K562 (cell line): ENCODE measurements around the gene MRGPRD. TPM values are rescaled to one million over a fixed set of nuclear protein-coding genes. Genes with fewer than 3 reads are reported as not detected.

Experiments
- ATAC-seq: fragments of 200-7000 bp; cut with Tn5 transposase; 3 replicates; pipeline ENCODE4 v1.9.1; 2020; ENCODE audit warnings: moderate library complexity
- BruUV-seq: library from RNA; stranded (reverse); fragments of 400-500 nt; replicated peaks from 2 replicates; lab custom pipeline; 2021; lab: Mats Ljungman, UMichigan
- CTCF ChIA-PET: fragments of 300-600 bp; formaldehyde crosslinking; extraction: SDS; loops from one replicate; lab custom pipeline; 2021; ENCODE audit warnings: low intra/inter-chr PET ratio; lab: Yijun Ruan, JAX
- POLR2A ChIA-PET: fragments of 300-600, 350-650 bp; sonication (Branson Sonifier 250); formaldehyde crosslinking; extraction: SDS; loops from one replicate; lab custom pipeline; 2021; ENCODE audit warnings: antibody characterized with exemption, inconsistent platforms; lab: Yijun Ruan, JAX
- DNase-seq, 4 experiments: peaks; one replicate each; pipeline versions ENCODE4 v3.0.0 to v3.0.0-alpha.2; 2011 to 2018; ENCODE audit warnings: low spot score in 3 of 4, mixed read lengths in 3 of 4; ENCODE audit errors: extremely low read depth in 1 of 4
- FAIRE-seq: peaks from 2 replicates; lab custom pipeline; 2011; peaks lifted over from hg19 to GRCh38; lab: Jason Lieb, UNC
- H2AFZ ChIP-seq: 2 replicates; pipeline ENCODE4 v1.6.0; 2011; ENCODE audit warnings: low read depth, low read length, control low read depth, inconsistent platforms
- H3K27ac ChIP-seq: fragments of 200-600 bp; 3 replicates; pipeline ENCODE4 v1.8.0; 2011; ENCODE audit warnings: low read depth, mild to moderate bottlenecking, control low read depth, inconsistent platforms, low read length, moderate library complexity, mixed read lengths; ENCODE audit errors: extremely low read depth
- H3K27me3 ChIP-seq, 2 experiments: fragments of 300-600 bp in 1 of 2; 2 replicates in 1 of 2; 3 replicates in 1 of 2; pipeline versions ENCODE4 v1.6.0 to v1.8.0; 2011; ENCODE audit warnings: inconsistent platforms in 2 of 2, low read length in 2 of 2, mild to moderate bottlenecking in 1 of 2, mixed read lengths in 1 of 2, moderate library complexity in 1 of 2; ENCODE audit not compliant: control insufficient read depth in 2 of 2, insufficient read depth in 2 of 2
- H3K36me3 ChIP-seq: fragments of 300-600 bp; 3 replicates; pipeline ENCODE4 v1.8.0; 2011; ENCODE audit warnings: mild to moderate bottlenecking, low read length, inconsistent platforms; ENCODE audit not compliant: control insufficient read depth, insufficient read depth
- H3K4me1 ChIP-seq, 2 experiments: fragments of 200-600 bp in 1 of 2; replicated peaks in 1 of 2; 2 replicates in 1 of 2; 3 replicates in 1 of 2; pipeline versions ENCODE4 v1.5.1 to v1.8.0; 2011; ENCODE audit warnings: inconsistent platforms in 2 of 2, low read length in 2 of 2, mild to moderate bottlenecking in 1 of 2, mixed read lengths in 1 of 2, moderate library complexity in 1 of 2; ENCODE audit not compliant: control insufficient read depth in 2 of 2, insufficient read depth in 2 of 2
- H3K4me2 ChIP-seq: 2 replicates; pipeline ENCODE4 v1.6.1; 2011; ENCODE audit warnings: low read length, control low read depth, inconsistent platforms, mixed read lengths; ENCODE audit not compliant: insufficient read depth
- H3K4me3 ChIP-seq: fragments of 200-600 bp; sonication (generic), shearing (Covaris generic); 2 replicates; pipeline ENCODE4 v1.5.1; 2016; ENCODE audit warnings: control low read depth, inconsistent platforms
- H3K79me2 ChIP-seq: fragments of 200-600 bp; 3 replicates; pipeline ENCODE4 v1.8.0; 2011; ENCODE audit warnings: low read length, inconsistent platforms; ENCODE audit not compliant: control insufficient read depth, insufficient read depth
- H3K9ac ChIP-seq, 2 experiments: 2 replicates each; pipeline versions ENCODE4 v1.6.0 to v1.6.1; 2011; ENCODE audit warnings: low read depth in 2 of 2, low read length in 2 of 2, control low read depth in 1 of 2, inconsistent platforms in 1 of 2, mild to moderate bottlenecking in 1 of 2, mixed read lengths in 1 of 2; ENCODE audit not compliant: insufficient read depth in 1 of 2
- H3K9me1 ChIP-seq: one replicate; pipeline ENCODE4 v1.6.0; 2011; ENCODE audit warnings: inconsistent platforms, mild to moderate bottlenecking, low read length, moderate library complexity; ENCODE audit not compliant: control insufficient read depth, insufficient read depth
- H3K9me3 ChIP-seq: replicated peaks from 2 replicates; pipeline ENCODE4 v1.5.1; 2011; ENCODE audit warnings: low read depth, low read length, inconsistent platforms; ENCODE audit not compliant: control insufficient read depth, insufficient read depth
- H4K20me1 ChIP-seq: replicated peaks from 2 replicates; pipeline ENCODE4 v1.6.1; 2011; ENCODE audit warnings: low read length, inconsistent platforms, mixed read lengths; ENCODE audit not compliant: control insufficient read depth, insufficient read depth
- BCOR ChIP-seq: fragments of 450-650 bp; IDR thresholded peaks from 2 replicates; pipeline ENCODE4 v1.6.1; 2016
- CEBPB ChIP-seq: fragments of 450-650 bp; IDR thresholded peaks from 2 replicates; pipeline ENCODE4 v1.6.1; 2016; ENCODE audit warnings: missing genetic modification characterization, missing compliant biosample characterization
- CEBPG ChIP-seq, 3 experiments: fragments of 200-800 bp in 1 of 3; sonication (Bioruptor generic) in 1 of 3; sonication (generic) in 1 of 3; formaldehyde crosslinking in 1 of 3; IDR thresholded peaks in 2 of 3; conservative IDR thresholded peaks in 1 of 3; 2 replicates each; pipeline versions ENCODE4 v1.6.1 to v1.8.0; 2016 to 2022; ENCODE audit warnings: missing compliant biosample characterization in 2 of 3, missing genetic modification characterization in 2 of 3, mild to moderate bottlenecking in 1 of 3, missing genetic modification reagents in 1 of 3
- DIDO1 ChIP-seq: fragments of 450-650 bp; IDR thresholded peaks from 2 replicates; pipeline ENCODE4 v1.6.1; 2016; ENCODE audit warnings: low read depth, missing biosample characterization, missing genetic modification characterization
- HMG20A ChIP-seq: fragments of 450-650 bp; formaldehyde crosslinking; conservative IDR thresholded peaks from 2 replicates; pipeline ENCODE4 v1.4.0; 2020; ENCODE audit warnings: mild to moderate bottlenecking, mixed read lengths
- HNRNPL ChIP-seq: fragments of 200-400 bp; formaldehyde crosslinking; IDR thresholded peaks from 2 replicates; pipeline ENCODE4 v1.6.1; 2017; ENCODE audit warnings: low read depth, mild to moderate bottlenecking, low read length
- ZNF780A ChIP-seq: fragments of 250-450 bp; sonication (Bioruptor Pico); IDR thresholded peaks from 2 replicates; pipeline ENCODE4 v1.5.0; 2021; ENCODE audit warnings: mild to moderate bottlenecking
- WGBS: fragments of 100-300 bp; shearing (Covaris generic); methylation state at CpG from one replicate; pipeline ENCODE4 v1.1.6; 2016; ENCODE audit warnings: low coverage, mixed read lengths; ENCODE audit not compliant: insufficient coverage; ENCODE audit errors: missing lambda C conversion rate; 5-methylcytosine and 5-hydroxymethylcytosine counted together
- in situ Hi-C: fragments of 300-500 bp; cut with MboI; formaldehyde crosslinking; loops from 4 replicates; pipeline ENCODE4 v1.15.0; 2018; ENCODE audit warnings: inconsistent platforms, mixed read lengths
- intact Hi-C: fragments of 100-400 bp; cut with micrococcal nuclease; formaldehyde crosslinking; loops from 2 replicates; pipeline ENCODE4 v1.14.2; 2022
- polyA plus RNA-seq, 8 experiments: library from polyadenylated mRNA; depleted of rRNA in 4 of 8; stranded (reverse) in 5 of 8; unstranded in 3 of 8; fragments of >200 nt; fragmentation: Nextera tagmentation in 2 of 8; fragmentation: Illumina TruSeq in 1 of 8; extraction: Ambion mirVana in 2 of 8; extraction: Trizol in 1 of 8; gene quantifications; 2 replicates each; pipeline versions ENCODE4 v1.2.1 to v1.2.3, GENCODE V29; 2011 to 2014; ENCODE audit warnings: inconsistent platforms in 1 of 8, missing spikeins in 1 of 8
- total RNA-seq, 7 experiments: library from RNA; depleted of rRNA in 6 of 7; stranded (reverse); fragments of >200 nt in 6 of 7; fragmentation: Illumina TruSeq in 2 of 7; extraction: Trizol in 2 of 7; gene quantifications; 2 replicates each; pipeline versions ENCODE4 v1.2.1 to v1.2.3, GENCODE V29; 2011 to 2021; ENCODE audit warnings: low replicate concordance in 1 of 7
- TF ChIP-seq, protein P1 (sequence below): fragments of 200-800 bp; sonication (Bioruptor generic); IDR thresholded peaks from 2 replicates; pipeline ENCODE4 v1.6.1; 2017; ENCODE audit warnings: missing genetic modification characterization, missing compliant biosample characterization

Gene MRGPRD
- total and polyA plus RNA-seq, 9 of the 15 experiments (the other 6 are each of a cell fraction or from before 2014, with no cell fraction given) = not detected

DNA sequence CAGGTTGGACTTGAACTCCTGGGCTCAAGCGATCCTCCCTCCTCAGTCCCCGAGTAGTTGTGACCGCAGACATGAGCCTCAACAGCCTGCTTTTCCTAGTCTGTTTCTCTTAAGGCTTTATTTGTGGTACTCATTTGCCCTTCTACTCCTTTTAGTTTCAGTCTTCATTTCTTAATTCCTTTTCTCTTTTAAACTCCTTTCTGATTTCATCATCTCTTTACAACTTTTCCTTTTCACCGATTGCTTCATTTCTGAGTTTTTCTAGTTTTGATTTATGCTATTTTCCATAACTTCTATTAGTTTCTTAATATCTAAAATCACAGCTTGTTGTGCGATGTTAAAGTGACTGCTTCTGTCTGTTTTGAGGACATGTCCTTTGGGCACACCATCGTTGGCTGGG lies 49.5 kb upstream of the MRGPRD start:
- no TSS peak for BruUV-seq
- FAIRE-seq = no peak

More for the DNA sequence above, 49.5 kb upstream of the MRGPRD start:
- in situ Hi-C loops (no loop called here), intact Hi-C loops (no loop called here)
- 0 out of 2 replicates have a peak, but pooled peaks have one; percentile 17 for TF ChIP-seq CEBPB (tag)
- no peak for TF ChIP-seq ZNF780A
- TF ChIP-seq CEBPG (CRISPR knock-in tag; IDR thresholded peaks at IDR 0.05) = no peak
- peak; percentile 58 to 69; a peak in 3 of 4 replicates for TF ChIP-seq CEBPG (tag; conservative IDR thresholded peaks at IDR 0.05 in 1 of 2, IDR thresholded peaks at IDR 0.05 in 1 of 2)
- TF ChIP-seq HMG20A (CRISPR knock-in tag) = no peak
- no peak for TF ChIP-seq BCOR
- TF ChIP-seq HNRNPL = no peak
- TF ChIP-seq, protein P1, sequence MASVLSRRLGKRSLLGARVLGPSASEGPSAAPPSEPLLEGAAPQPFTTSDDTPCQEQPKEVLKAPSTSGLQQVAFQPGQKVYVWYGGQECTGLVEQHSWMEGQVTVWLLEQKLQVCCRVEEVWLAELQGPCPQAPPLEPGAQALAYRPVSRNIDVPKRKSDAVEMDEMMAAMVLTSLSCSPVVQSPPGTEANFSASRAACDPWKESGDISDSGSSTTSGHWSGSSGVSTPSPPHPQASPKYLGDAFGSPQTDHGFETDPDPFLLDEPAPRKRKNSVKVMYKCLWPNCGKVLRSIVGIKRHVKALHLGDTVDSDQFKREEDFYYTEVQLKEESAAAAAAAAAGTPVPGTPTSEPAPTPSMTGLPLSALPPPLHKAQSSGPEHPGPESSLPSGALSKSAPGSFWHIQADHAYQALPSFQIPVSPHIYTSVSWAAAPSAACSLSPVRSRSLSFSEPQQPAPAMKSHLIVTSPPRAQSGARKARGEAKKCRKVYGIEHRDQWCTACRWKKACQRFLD = no peak
- TF ChIP-seq DIDO1 (tag) = no peak
- Histone ChIP-seq H3K9me1 (no peaks in the 10 kb centered on the region), H3K79me2 (no peaks in the 10 kb centered on the region), H3K27ac (no peak overlapping the region), H3K4me3 (no peak overlapping the region), H3K9ac (no peak overlapping the region), H3K36me3 (no peaks in the 10 kb centered on the region), H4K20me1 (peaks cover 8% of the 10 kb centered on the region; the same call in 1 of the 2 replicates), H2AFZ (no peak overlapping the region), H3K9me3 (no peaks in the 10 kb centered on the region), H3K4me2 (no peak overlapping the region), H3K4me1 (peaks cover 0 to 4% of the 10 kb centered on the region in 2 experiments; a peak in 1 of 5 replicates), H3K27me3 (peaks cover 29 to 55% of the 10 kb centered on the region in 2 experiments)
- ChIA-PET POLR2A (interaction anchor here (0.7 kb wide), 1 partner anchor 439 kb away, joined by 3 read pairs; no protein-coding TSS in a partner anchor), CTCF (no interaction called here)
- 5% methylated on average over 6 of the region's 6 CpGs for WGBS
- ATAC-seq (no peak), DNase-seq (no peak)
